Endodermal cell (in vitro differentiated cells): ENCODE results near the gene SPAG16. TPM values are rescaled to one million over a fixed set of nuclear protein-coding genes. Genes with fewer than 3 reads are reported as not detected.
"Not testable (repeated sequence)": the region's sequence is repeated elsewhere in the genome, so short reads cannot be mapped to it uniquely, and the experiment has no call there.

Experiments
- DNase-seq: peaks from one replicate; pipeline ENCODE4 v3.0.0-alpha.2; 2017
- H3K27ac ChIP-seq: 2 replicates; pipeline ENCODE4 v1.5.1; 2013; ENCODE audit warnings: mild to moderate bottlenecking, low read depth, low read length, moderate library complexity
- H3K27me3 ChIP-seq: 2 replicates; pipeline ENCODE4 v1.6.1; 2013; ENCODE audit warnings: mild to moderate bottlenecking, low read length, moderate library complexity; ENCODE audit not compliant: insufficient read depth, control insufficient read depth, poor library complexity, severe bottlenecking
- H3K36me3 ChIP-seq: 2 replicates; pipeline ENCODE4 v1.7.0; 2013; ENCODE audit warnings: mild to moderate bottlenecking, low read length, moderate library complexity; ENCODE audit not compliant: control insufficient read depth, insufficient read depth
- H3K4me1 ChIP-seq: one replicate; pipeline ENCODE4 v1.7.0; 2013; ENCODE audit warnings: low read length; ENCODE audit not compliant: control insufficient read depth, insufficient read depth
- H3K4me3 ChIP-seq: 2 replicates; pipeline ENCODE4 v1.5.1; 2013; ENCODE audit warnings: mild to moderate bottlenecking, low read length, moderate library complexity
- H3K9ac ChIP-seq: 2 replicates; pipeline ENCODE4 v1.6.1; 2013; ENCODE audit warnings: mild to moderate bottlenecking, low read length, moderate library complexity; ENCODE audit not compliant: poor library complexity, severe bottlenecking; ENCODE audit errors: extremely low read depth
- H3K9me3 ChIP-seq: 2 replicates; pipeline ENCODE4 v1.6.1; 2013; ENCODE audit warnings: mild to moderate bottlenecking, low read length, moderate library complexity; ENCODE audit not compliant: control insufficient read depth
- H3K27ac Mint-ChIP-seq: 2 replicates; pipeline ENCODE4 v1.8.0; 2020; ENCODE audit warnings: mixed read lengths
- H3K27me3 Mint-ChIP-seq: 2 replicates; pipeline ENCODE4 v1.8.0; 2021; ENCODE audit warnings: mild to moderate bottlenecking, mixed read lengths; ENCODE audit not compliant: insufficient read depth
- H3K36me3 Mint-ChIP-seq: 2 replicates; pipeline ENCODE4 v1.8.0; 2020; ENCODE audit warnings: low read depth, mixed read lengths
- H3K4me1 Mint-ChIP-seq: 2 replicates; pipeline ENCODE4 v1.8.0; 2020; ENCODE audit warnings: mixed read lengths
- H3K4me3 Mint-ChIP-seq: 2 replicates; pipeline ENCODE4 v1.8.0; 2020; ENCODE audit warnings: mild to moderate bottlenecking, moderate library complexity, mixed read lengths
- H3K9me3 Mint-ChIP-seq: 2 replicates; pipeline ENCODE4 v1.8.0; 2020; ENCODE audit warnings: mild to moderate bottlenecking, mixed read lengths
- WGBS, 2 experiments: methylation state at CpG; one replicate each; pipeline versions ENCODE4 v1.1.5 to v1.1.7; 2013; ENCODE audit warnings: missing lambda C conversion rate in 2 of 2, mixed read lengths in 1 of 2; ENCODE audit not compliant: insufficient coverage in 1 of 2, insufficient read length in 1 of 2; 5-methylcytosine and 5-hydroxymethylcytosine counted together
- total RNA-seq, 2 donors: library from RNA; stranded (reverse); fragmentation: NEBNext Ultra II Directional in 1 of 2; extraction: Animal tissue kit (Norgen Biotek cat#: 25700) in 1 of 2; gene quantifications; 2 replicates in 1 of 2; 3 replicates in 1 of 2; pipeline ENCODE4 v1.2.1, GENCODE V29; 2021
- TF ChIP-seq, protein P1 (sequence below): fragments of 200-600 bp; sonication (generic); conservative IDR thresholded peaks from 2 replicates; pipeline ENCODE4 v1.5.0; 2021; ENCODE audit warnings: antibody characterized with exemption, mild to moderate bottlenecking

SPAG16 gene
- total RNA-seq, 2 donors from 2014 or later, result 27.8 to 38.2 TPM

DNA sequence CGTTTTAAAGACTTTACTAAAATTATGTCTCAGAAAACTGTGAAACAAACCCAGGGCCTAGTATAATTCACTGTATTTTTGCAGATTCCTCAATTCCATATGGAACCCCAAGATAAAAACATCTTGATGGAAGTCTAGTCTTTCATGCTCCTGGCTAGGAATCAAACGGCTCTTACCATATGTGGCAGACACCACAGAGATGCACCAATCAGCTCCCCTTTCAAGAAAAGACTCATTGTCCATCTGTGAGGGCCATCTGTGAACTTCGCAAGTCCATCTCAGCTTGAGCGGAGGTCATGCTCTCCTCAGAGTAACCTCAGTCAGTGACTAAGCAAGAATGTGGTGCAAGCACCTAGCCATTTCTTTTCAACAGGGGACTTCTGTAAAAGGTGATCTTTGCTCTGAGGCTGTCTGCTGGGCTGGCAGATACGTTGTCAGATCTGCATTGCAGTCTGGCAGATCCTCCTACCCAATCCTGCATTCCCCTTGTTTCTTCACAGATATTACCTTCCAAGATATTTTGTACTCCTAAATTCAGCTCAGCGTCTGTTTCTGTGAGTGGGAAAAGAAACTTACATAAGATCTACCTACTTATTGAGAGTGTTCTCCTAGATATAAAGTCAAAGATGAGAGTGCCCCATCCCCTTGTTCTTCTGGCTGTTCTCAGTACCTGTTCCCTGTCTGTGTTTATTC, 419.3 kb downstream of the SPAG16 start:
- DNase-seq, result no peak
- Histone ChIP-seq H3K9me3 (peaks cover 25% of the 10 kb centered on the region), H3K36me3 (no peaks in the 10 kb centered on the region), H3K4me1 (peaks cover 7% of the 10 kb centered on the region), H3K27me3 (no peaks in the 10 kb centered on the region), H3K4me3 (no peak overlapping the region), H3K9ac (no peak overlapping the region), H3K27ac (no peak overlapping the region)
- H3K36me3 Mint-ChIP-seq, result no peaks in the 10 kb centered on the region
- 85 to 96% methylated on average over 5 to 6 of the region's 6 CpGs for WGBS, 2 experiments
- H3K9me3 Mint-ChIP-seq, result peaks cover 21% of the 10 kb centered on the region
- no peak overlapping the region for H3K27ac Mint-ChIP-seq
- H3K4me3 Mint-ChIP-seq, result no peak overlapping the region
- H3K4me1 Mint-ChIP-seq, result peaks cover 3% of the 10 kb centered on the region
- H3K27me3 Mint-ChIP-seq, result no peaks in the 10 kb centered on the region
- TF ChIP-seq, protein P1, sequence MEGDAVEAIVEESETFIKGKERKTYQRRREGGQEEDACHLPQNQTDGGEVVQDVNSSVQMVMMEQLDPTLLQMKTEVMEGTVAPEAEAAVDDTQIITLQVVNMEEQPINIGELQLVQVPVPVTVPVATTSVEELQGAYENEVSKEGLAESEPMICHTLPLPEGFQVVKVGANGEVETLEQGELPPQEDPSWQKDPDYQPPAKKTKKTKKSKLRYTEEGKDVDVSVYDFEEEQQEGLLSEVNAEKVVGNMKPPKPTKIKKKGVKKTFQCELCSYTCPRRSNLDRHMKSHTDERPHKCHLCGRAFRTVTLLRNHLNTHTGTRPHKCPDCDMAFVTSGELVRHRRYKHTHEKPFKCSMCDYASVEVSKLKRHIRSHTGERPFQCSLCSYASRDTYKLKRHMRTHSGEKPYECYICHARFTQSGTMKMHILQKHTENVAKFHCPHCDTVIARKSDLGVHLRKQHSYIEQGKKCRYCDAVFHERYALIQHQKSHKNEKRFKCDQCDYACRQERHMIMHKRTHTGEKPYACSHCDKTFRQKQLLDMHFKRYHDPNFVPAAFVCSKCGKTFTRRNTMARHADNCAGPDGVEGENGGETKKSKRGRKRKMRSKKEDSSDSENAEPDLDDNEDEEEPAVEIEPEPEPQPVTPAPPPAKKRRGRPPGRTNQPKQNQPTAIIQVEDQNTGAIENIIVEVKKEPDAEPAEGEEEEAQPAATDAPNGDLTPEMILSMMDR, result no peak

DNA sequence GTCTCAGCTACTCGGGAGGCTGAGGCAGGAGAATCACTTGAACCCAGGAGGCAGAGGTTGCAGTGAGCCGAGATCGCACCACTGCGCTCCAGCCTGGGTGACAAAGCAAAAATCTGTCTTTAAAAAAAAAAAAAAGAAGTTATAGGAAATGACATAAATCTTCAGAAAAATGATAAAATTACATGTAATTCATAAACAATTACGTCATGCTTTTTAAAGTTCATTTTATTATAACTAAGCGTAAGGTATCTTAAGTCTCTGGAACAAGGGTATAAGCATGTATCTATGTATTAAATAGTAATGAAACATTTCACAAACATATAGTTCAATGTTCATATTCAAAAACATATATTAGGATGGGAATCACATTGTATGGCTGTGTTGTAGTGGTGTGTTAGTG, 425.9 kb downstream of the SPAG16 start:
- Mint-ChIP-seq H3K4me3 (no peak overlapping the region), H3K4me1 (peaks cover 4% of the 10 kb centered on the region), H3K9me3 (no peaks in the 10 kb centered on the region), H3K36me3 (no peaks in the 10 kb centered on the region), H3K27ac (no peak overlapping the region), H3K27me3 (no peaks in the 10 kb centered on the region)
- no peak overlapping the region for H3K9ac ChIP-seq
- H3K4me3 ChIP-seq, result no peak overlapping the region
- H3K9me3 ChIP-seq, result no peaks in the 10 kb centered on the region
- no peaks in the 10 kb centered on the region for H3K27me3 ChIP-seq
- H3K27ac ChIP-seq, result no peak overlapping the region
- WGBS, 2 experiments, result 98% methylated on average over 4 of the region's 6 CpGs; no CpG with 5 or more reads in 1 of the 2 experiments
- H3K36me3 ChIP-seq, result no peaks in the 10 kb centered on the region
- TF ChIP-seq, protein P1, result no peak
- DNase-seq, result no peak
- H3K4me1 ChIP-seq, result no peaks in the 10 kb centered on the region

DNA sequence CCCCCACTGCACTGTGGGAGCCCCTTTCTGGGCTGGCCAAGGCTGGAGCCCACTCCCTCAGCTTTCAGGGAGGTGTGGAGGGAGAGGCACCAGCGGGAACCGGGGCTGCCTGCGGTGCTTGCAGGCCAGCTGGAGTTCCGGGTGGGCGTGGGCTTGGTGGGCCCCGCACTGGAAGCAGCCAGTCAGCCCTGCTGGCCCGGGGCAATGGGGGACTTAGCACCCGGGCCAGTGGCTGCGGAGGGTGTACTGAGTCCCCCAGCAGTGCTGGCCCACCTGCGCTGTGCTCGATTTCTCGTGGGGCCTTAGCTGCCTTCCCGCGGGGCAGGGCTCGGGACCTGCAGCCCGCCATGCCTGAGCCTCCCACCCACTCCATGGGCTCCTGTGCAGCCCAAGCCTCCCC, 434.1 kb downstream of the SPAG16 start:
- not testable (repeated sequence) for H3K27me3 Mint-ChIP-seq, H3K4me3 ChIP-seq, H3K27ac Mint-ChIP-seq, H3K9me3 ChIP-seq, DNase-seq, H3K36me3 ChIP-seq, H3K27me3 ChIP-seq, H3K4me3 Mint-ChIP-seq, H3K4me1 ChIP-seq, H3K9ac ChIP-seq, H3K36me3 Mint-ChIP-seq, H3K27ac ChIP-seq
- WGBS, 2 experiments, result 97% methylated on average over 16 of the region's 16 CpGs; no CpG with 5 or more reads in 1 of the 2 experiments
- peaks cover 19% of the 10 kb centered on the region for H3K4me1 Mint-ChIP-seq
- H3K9me3 Mint-ChIP-seq, result peaks cover 16% of the 10 kb centered on the region
